OCI-LY1 (cell line): ENCODE results near the gene C4orf36.

Experiments used
- CTCF ChIP-seq: fragments of 200-600 bp; sonication (generic), shearing (Covaris generic); IDR thresholded peaks from 2 replicates; pipeline ENCODE4 v1.5.1; 2017; ENCODE audit warnings: mild to moderate bottlenecking, antibody characterized with exemption, low read length, moderate library complexity, mixed read lengths
- EZH2 ChIP-seq: fragments of 200-600 bp; sonication (generic), shearing (Covaris generic); IDR thresholded peaks from 2 replicates; pipeline ENCODE4 v1.8.0; 2017; ENCODE audit warnings: borderline replicate concordance, mixed run types, mild to moderate bottlenecking, antibody characterized with exemption, low read length, moderate library complexity, mixed read lengths

- TF ChIP-seq CTCF (no peak), EZH2 (no peak)
These were observed 60.7 kb downstream of the C4orf36 start for GRCh38 chr4:86831262-86832130.
